Peyer's patch (tissue), 4 donors: ENCODE measurements around the gene SORBS1. TPM values are rescaled to one million over a fixed set of nuclear protein-coding genes. Genes with fewer than 3 reads are reported as not detected.

Source experiments
- DNase-seq, 3 donors: peaks; one replicate each; pipeline ENCODE4 v3.0.0-alpha.2; 2017 to 2019
- H3K27ac ChIP-seq, 4 donors: fragments of 200-600 bp; sonication (generic); one replicate each; pipeline ENCODE4 v1.5.1; 2016 to 2019
- H3K27me3 ChIP-seq, 2 donors: fragments of 200-600 bp; sonication (generic); one replicate each; pipeline ENCODE4 v1.5.1; 2019
- H3K36me3 ChIP-seq, 3 donors: fragments of 200-600 bp; sonication (generic); one replicate each; pipeline ENCODE4 v1.5.1; 2016 to 2019
- H3K4me1 ChIP-seq, 4 donors: fragments of 200-600 bp; sonication (generic); one replicate each; pipeline ENCODE4 v1.5.1; 2016 to 2019
- H3K4me3 ChIP-seq, 4 donors: fragments of 200-600 bp; sonication (generic); 1 replicate in 3 of 4; 2 replicates in 1 of 4; pipeline ENCODE4 v1.5.1; 2016 to 2019; ENCODE audit warnings: mild to moderate bottlenecking in 1 of 4
- H3K9me3 ChIP-seq, 4 donors: fragments of 200-600 bp; sonication (generic); one replicate each; pipeline ENCODE4 v1.5.1; 2016 to 2019; ENCODE audit warnings: mild to moderate bottlenecking in 1 of 4
- POLR2A ChIP-seq, 2 donors: fragments of 450-650 bp; IDR thresholded peaks; one replicate each; pipeline ENCODE4 v1.5.1; 2017; ENCODE audit warnings: antibody characterized with exemption in 2 of 2, mild to moderate bottlenecking in 2 of 2, moderate library complexity in 2 of 2
- total RNA-seq, 4 donors: library from RNA; depleted of rRNA; stranded (reverse); fragments of >200 nt; gene quantifications; one replicate each; pipeline ENCODE4 v1.1.0, GENCODE V29; 2016
- TF ChIP-seq, protein P1 (sequence below), 6 experiments: fragments of 450-650 bp in 4 of 6; fragments of 200-600 bp in 2 of 6; sonication (generic) in 1 of 6; IDR thresholded peaks; one replicate each; pipeline ENCODE4 v1.5.1; 2017 to 2019; ENCODE audit warnings: antibody characterized with exemption in 6 of 6, mild to moderate bottlenecking in 3 of 6, moderate library complexity in 1 of 6

SORBS1 gene
- total RNA-seq, 4 donors from 2014 or later = 34.3 to 57.1 (median 48.7) TPM

GRCh38 chr10:95329296-95329695 lies 231.9 kb downstream of the SORBS1 start:
- peak overlapping the region in 1 of 4 donors; percentile 18 for H3K27ac ChIP-seq
- no peak overlapping the region for H3K4me3 ChIP-seq
- DNase-seq = peak in 1 of 3 donors; percentile 32
- no peaks in the 10 kb centered on the region for H3K9me3 ChIP-seq
- TF ChIP-seq, protein P1, sequence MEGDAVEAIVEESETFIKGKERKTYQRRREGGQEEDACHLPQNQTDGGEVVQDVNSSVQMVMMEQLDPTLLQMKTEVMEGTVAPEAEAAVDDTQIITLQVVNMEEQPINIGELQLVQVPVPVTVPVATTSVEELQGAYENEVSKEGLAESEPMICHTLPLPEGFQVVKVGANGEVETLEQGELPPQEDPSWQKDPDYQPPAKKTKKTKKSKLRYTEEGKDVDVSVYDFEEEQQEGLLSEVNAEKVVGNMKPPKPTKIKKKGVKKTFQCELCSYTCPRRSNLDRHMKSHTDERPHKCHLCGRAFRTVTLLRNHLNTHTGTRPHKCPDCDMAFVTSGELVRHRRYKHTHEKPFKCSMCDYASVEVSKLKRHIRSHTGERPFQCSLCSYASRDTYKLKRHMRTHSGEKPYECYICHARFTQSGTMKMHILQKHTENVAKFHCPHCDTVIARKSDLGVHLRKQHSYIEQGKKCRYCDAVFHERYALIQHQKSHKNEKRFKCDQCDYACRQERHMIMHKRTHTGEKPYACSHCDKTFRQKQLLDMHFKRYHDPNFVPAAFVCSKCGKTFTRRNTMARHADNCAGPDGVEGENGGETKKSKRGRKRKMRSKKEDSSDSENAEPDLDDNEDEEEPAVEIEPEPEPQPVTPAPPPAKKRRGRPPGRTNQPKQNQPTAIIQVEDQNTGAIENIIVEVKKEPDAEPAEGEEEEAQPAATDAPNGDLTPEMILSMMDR (IDR thresholded peaks at IDR 0.05) = no peak
- TF ChIP-seq POLR2A (IDR thresholded peaks at IDR 0.05) = no peak
- H3K27me3 ChIP-seq = no peaks in the 10 kb centered on the region
- peaks cover 0 to 9% (median 0%) of the 10 kb centered on the region in 4 donors for H3K4me1 ChIP-seq
- H3K36me3 ChIP-seq = no peaks in the 10 kb centered on the region

GRCh38 chr10:95328013-95328412 lies 233.2 kb downstream of the SORBS1 start:
- Histone ChIP-seq H3K27me3 (no peaks in the 10 kb centered on the region), H3K4me3 (no peak overlapping the region), H3K9me3 (no peaks in the 10 kb centered on the region), H3K4me1 (peaks cover 0 to 9% (median 0%) of the 10 kb centered on the region in 4 donors), H3K36me3 (no peaks in the 10 kb centered on the region), H3K27ac (peak overlapping the region in 2 of 4 donors; percentile 65 to 66)
- DNase-seq = no peak
- TF ChIP-seq, protein P1 (IDR thresholded peaks at IDR 0.05) = no peak
- TF ChIP-seq POLR2A (IDR thresholded peaks at IDR 0.05) = no peak

DNA sequence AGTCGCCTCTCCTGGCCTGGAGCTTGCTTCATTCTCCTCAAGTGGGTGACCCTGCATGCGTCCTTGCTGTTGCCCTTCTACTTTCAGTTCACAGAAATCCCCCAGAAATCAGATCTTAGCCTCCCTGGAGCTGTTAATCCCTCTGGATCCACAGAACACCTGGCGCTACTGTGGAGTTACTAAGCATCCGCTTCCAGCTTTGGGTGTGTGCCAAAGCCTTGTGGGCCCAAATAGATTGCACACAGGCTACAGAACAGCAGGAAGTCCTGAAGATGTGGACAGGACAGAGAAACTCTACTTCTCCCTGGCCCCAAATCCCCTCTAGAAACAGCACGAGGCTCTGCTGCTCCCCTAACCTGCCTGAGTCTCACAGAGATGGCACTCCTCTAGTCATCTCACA lies 233.8 kb downstream of the SORBS1 start:
- H3K27ac ChIP-seq = peak overlapping the region in 2 of 4 donors; percentile 65 to 66
- H3K4me3 ChIP-seq = no peak overlapping the region

GRCh38 chr10:95326396-95326795 lies 234.8 kb downstream of the SORBS1 start:
- H3K36me3 ChIP-seq = no peaks in the 10 kb centered on the region
- no peak for DNase-seq
- peak overlapping the region in 1 of 4 donors; percentile 66 for H3K27ac ChIP-seq

More for the DNA sequence above, 233.8 kb downstream of the SORBS1 start:
- no peak for TF ChIP-seq POLR2A (IDR thresholded peaks at IDR 0.05)
- TF ChIP-seq, protein P1 (IDR thresholded peaks at IDR 0.05) = peak in 1 of 6 experiments; percentile 24
- peak in 1 of 3 donors; percentile 65 for DNase-seq
- H3K9me3 ChIP-seq = no peaks in the 10 kb centered on the region
- H3K4me1 ChIP-seq = peaks cover 0 to 9% (median 0%) of the 10 kb centered on the region in 4 donors
- no peaks in the 10 kb centered on the region for H3K36me3 ChIP-seq
- no peaks in the 10 kb centered on the region for H3K27me3 ChIP-seq

DNA sequence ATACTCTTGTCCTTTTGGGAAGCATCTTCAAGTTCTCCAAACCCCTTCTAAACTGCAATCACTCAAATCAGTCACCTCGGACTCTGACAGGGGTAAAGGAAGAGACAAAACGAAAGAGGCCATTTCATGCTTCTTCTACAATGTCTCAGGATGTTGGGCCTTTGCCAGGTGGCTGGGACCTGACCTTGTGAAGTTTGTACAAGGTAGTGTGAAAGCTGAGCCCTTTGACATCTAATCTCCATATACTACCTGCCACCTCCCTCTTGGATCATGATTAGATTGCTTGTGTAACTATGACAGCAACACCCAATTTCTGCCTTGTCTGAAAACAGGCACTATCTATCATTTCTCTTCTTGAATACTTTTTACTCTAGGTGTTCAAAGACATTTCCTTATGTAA lies 235.3 kb downstream of the SORBS1 start:
- H3K27ac ChIP-seq = no peak overlapping the region

More at GRCh38 chr10:95326396-95326795, 234.8 kb downstream of the SORBS1 start:
- H3K9me3 ChIP-seq = no peaks in the 10 kb centered on the region
- peaks cover 0 to 9% (median 0%) of the 10 kb centered on the region in 4 donors for H3K4me1 ChIP-seq
- H3K4me3 ChIP-seq = no peak overlapping the region
- TF ChIP-seq, protein P1 (IDR thresholded peaks at IDR 0.05) = no peak
- no peaks in the 10 kb centered on the region for H3K27me3 ChIP-seq

More for the DNA sequence above, 235.3 kb downstream of the SORBS1 start:
- DNase-seq = peak in 1 of 3 donors; percentile 45
- Histone ChIP-seq H3K4me3 (no peak overlapping the region), H3K27me3 (no peaks in the 10 kb centered on the region), H3K9me3 (no peaks in the 10 kb centered on the region), H3K36me3 (no peaks in the 10 kb centered on the region), H3K4me1 (peaks cover 0 to 9% (median 0%) of the 10 kb centered on the region in 4 donors)
- TF ChIP-seq, protein P1 (IDR thresholded peaks at IDR 0.05) = no peak
- TF ChIP-seq POLR2A (IDR thresholded peaks at IDR 0.05) = no peak
